HAP-1 (cell line): Measurements from ENCODE around the gene GATA5.

Experiments used
- DNase-seq, 2 experiments: peaks; one replicate each; pipeline ENCODE4 v3.0.0-alpha.2; 2016 to 2020; ENCODE audit warnings: low spot score in 2 of 2
- H3K27me3 ChIP-seq: fragments of 250-450 bp; sonication (Bioruptor Pico); 2 replicates; pipeline ENCODE4 v1.5.1; 2020; ENCODE audit warnings: low read depth, mild to moderate bottlenecking, moderate library complexity
- H3K36me3 ChIP-seq: fragments of 250-450 bp; sonication (Bioruptor Pico); replicated peaks from 2 replicates; pipeline ENCODE4 v1.5.1; 2020; ENCODE audit warnings: mild to moderate bottlenecking
- H3K4me1 ChIP-seq: fragments of 250-450 bp; sonication (Bioruptor Pico); 2 replicates; pipeline ENCODE4 v1.5.1; 2020; ENCODE audit warnings: mild to moderate bottlenecking
- H3K4me3 ChIP-seq: fragments of 250-450 bp; sonication (Bioruptor Pico); 2 replicates; pipeline ENCODE4 v1.5.1; 2020; ENCODE audit warnings: mild to moderate bottlenecking, moderate library complexity
- H3K9me3 ChIP-seq: fragments of 250-450 bp; sonication (Bioruptor Pico); 2 replicates; pipeline ENCODE4 v1.5.1; 2020; ENCODE audit warnings: mild to moderate bottlenecking, moderate library complexity
- in situ Hi-C: fragments of 300-500 bp; cut with MboI; formaldehyde crosslinking; loops from 3 replicates; pipeline ENCODE4 v1.14.3; 2020; ENCODE audit warnings: low sequenced_read_pairs, inconsistent platforms, mixed read lengths

GATA5 gene

DNA sequence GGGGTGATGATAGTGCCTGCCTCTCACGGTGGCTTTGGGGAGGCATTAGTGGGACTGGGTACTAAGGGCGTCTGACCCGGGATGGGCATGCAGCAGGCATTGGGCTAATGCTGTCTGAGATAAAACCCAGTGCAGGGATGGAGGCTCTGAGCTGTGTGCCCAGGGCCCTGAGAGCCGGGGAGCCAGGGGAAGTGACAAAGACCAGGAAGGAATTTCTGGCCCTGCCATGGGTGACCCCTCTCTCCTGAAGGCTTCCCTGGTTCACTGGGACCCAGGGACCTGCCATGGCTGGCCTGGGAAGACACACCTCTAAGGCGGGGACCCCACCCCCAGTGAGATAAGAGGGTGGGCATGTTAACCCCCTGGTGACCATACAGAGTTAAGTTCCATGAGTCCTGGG, 3.9 kb upstream of the GATA5 start:
- no peak for DNase-seq
- in situ Hi-C loops, result no loop called here
- H3K36me3 ChIP-seq, result no peaks in the 10 kb centered on the region
- no peaks in the 10 kb centered on the region for H3K4me1 ChIP-seq
- no peak overlapping the region for H3K4me3 ChIP-seq
- H3K9me3 ChIP-seq, result no peaks in the 10 kb centered on the region
- H3K27me3 ChIP-seq, result peaks cover 58% of the 10 kb centered on the region

DNA sequence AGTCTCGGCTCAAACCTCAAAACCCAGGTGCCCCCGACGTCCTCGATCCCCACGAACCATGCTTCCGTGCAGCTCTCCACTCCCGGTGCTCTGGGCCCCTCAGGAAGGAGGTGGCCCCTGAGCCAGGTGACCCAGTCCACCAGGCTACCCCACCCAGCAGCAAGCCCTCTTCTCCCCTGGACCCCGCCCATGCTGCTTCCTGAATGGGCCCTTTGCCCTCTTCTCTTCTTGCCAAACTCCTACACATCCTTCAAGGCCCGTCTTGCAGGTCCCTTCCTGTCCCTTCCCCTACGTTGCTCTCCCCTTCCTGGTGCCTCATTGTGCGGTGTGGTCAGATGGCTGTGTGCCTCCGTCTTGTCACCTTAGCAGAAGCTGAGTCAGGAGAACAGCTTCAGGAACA, 3.4 kb upstream of the GATA5 start:
- Histone ChIP-seq H3K4me3 (no peak overlapping the region), H3K36me3 (no peaks in the 10 kb centered on the region), H3K9me3 (no peaks in the 10 kb centered on the region), H3K4me1 (no peaks in the 10 kb centered on the region), H3K27me3 (peaks cover 63% of the 10 kb centered on the region)
- DNase-seq, result no peak
- in situ Hi-C loops, result no loop called here

DNA sequence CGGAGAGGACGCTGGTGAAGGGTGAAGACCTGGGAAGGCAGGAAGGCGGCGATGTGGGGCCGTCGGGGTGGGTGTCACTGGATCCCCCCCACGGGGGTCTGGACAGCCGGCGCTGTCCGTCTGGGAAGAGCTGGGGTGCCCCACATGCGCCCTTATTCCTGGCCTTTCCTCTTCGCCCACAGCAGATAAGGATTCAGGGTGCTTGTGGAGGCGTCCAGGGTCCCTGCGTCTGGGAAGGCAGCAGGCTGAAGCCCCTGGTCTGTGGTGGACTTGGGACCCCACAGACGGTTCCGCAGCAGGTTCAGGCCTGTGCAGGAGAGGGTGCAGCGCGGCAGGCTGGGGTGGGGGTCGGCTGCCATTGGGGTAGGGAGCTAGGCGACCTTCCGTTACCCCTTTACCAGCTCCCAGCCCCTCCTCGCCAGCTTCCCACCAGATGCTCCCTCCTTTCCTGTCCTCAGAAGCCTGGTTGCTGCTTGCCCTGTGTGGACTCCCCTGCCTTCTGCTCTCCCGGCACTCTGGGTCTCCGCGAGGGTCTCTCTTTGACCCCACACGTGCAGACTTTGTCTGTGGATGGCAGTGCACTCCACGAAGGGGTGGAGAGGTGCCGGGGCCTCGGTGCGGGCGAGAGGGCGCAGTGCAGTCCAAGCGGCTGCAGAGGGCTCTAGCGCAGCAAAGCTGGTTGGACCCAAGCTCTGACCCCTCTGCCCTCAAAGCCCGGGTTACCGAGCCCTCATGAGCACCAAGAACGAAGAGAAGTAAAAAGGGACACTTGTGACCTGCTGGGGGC, 2.1 kb upstream of the GATA5 start:
- H3K4me3 ChIP-seq, result no peak overlapping the region
- H3K36me3 ChIP-seq, result no peaks in the 10 kb centered on the region
- peaks cover 67% of the 10 kb centered on the region for H3K27me3 ChIP-seq
- no peaks in the 10 kb centered on the region for H3K4me1 ChIP-seq
- no peaks in the 10 kb centered on the region for H3K9me3 ChIP-seq
- DNase-seq, result peak in 1 of 2 experiments; percentile 29
- in situ Hi-C loops, result no loop called here

DNA sequence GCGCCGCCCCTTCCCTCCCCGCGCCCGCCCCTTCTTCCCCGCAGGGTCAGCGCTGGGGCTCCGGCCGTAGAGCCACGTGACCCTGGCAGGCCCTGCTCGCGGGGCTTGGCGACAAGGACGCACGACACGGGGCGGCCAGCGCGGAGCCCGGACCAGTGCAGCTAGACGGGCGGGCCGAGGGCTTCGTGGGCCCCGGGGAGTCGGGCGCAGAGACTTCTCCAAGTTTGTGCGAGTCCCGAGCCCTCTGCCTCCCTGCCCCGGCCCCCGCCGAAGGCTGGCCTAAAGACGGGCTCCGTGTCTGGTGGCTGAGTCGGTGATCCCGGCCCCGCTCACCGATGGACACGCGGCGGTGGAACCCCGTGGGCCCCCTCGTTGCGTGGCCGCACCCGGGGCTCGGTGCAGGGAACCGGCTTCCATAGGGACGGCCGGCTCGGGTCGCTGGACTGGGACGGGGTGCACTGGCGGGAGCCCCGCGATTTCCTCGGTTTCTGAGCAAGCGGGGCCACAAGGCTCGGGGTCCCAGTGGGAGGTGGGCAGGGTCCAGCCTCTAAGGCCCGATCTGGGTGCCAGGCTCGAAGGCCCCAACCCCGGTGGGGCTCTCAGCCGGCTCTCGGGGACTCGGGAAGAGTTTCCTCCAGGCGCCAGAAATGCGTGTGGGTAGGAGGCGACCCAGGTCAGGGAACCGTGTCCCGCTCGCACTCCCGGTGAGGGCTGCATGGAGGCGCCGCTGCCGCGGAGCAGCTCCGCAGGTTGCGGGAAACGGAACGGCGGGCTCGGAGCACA, 452 bp upstream of the GATA5 start:
- Histone ChIP-seq H3K9me3 (no peaks in the 10 kb centered on the region), H3K4me3 (peak overlapping the region; percentile 9), H3K36me3 (no peaks in the 10 kb centered on the region), H3K4me1 (no peaks in the 10 kb centered on the region), H3K27me3 (peaks cover 62% of the 10 kb centered on the region)
- peak in 1 of 2 experiments; percentile 33 for DNase-seq
- in situ Hi-C loops, result no loop called here

DNA sequence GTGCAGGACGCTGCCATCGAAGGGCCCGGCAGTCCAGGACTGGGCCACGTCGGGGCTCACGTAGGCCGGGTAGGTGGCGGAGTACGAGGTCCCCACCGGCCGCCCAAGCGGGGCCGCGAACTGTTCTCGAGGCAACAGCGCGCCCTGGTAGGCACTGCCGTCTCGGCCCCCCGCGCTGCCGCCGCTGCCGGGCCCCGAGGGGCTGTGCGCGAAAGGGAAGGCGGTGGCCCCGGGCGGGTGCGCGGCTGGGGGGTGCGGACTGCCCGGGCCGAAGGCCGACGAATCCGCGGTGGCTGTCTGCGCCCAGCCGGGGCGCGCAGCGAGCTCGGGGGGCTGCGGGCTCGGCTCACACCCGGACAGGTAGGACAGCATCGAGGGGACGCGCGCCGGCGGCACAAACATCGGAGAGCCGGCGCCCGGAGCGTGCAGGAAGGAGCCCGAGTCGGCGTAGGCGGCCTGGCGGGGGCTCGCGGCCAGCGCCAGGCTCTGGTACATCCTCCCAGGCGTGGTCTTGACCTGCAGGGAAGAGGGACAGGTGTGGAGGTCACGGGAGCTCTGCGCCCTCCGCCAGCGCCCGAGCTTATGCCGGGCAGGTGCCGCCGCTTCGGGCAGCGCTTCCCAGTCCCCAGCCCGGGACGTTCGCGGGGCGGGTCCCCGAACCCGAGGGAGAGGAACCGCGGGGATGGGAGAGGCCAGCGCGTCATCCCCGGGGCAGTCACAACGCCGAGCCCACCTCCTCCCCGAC, 596 bp downstream of the GATA5 start:
- no peaks in the 10 kb centered on the region for H3K36me3 ChIP-seq
- H3K27me3 ChIP-seq, result peaks cover 71% of the 10 kb centered on the region
- in situ Hi-C loops, result no loop called here
- no peak for DNase-seq
- peak overlapping the region; percentile 14 for H3K4me3 ChIP-seq
- H3K4me1 ChIP-seq, result no peaks in the 10 kb centered on the region
- H3K9me3 ChIP-seq, result no peaks in the 10 kb centered on the region

DNA sequence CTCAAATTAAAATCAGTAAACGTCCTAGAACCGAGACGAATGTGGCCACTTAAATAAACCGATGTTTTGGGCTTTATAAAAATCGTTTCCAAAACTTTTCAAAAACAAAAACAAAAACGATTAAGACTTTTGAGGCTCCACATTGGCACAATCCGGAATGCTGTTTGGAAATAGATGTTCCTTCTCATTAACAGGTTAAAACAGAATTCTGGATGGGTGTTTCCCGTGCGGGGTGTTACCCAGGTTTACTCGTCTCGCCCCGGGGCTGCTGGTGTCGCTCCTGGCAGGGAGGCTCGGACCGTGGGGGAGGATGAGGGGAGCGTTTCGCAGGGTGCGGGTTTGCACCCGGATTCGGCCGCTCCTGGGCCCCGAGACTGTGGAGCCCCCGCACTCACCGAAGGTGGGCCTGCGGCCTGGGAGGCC, 1.2 kb downstream of the GATA5 start:
- H3K4me1 ChIP-seq, result no peaks in the 10 kb centered on the region
- H3K27me3 ChIP-seq, result peaks cover 75% of the 10 kb centered on the region
- no peak for DNase-seq

DNA sequence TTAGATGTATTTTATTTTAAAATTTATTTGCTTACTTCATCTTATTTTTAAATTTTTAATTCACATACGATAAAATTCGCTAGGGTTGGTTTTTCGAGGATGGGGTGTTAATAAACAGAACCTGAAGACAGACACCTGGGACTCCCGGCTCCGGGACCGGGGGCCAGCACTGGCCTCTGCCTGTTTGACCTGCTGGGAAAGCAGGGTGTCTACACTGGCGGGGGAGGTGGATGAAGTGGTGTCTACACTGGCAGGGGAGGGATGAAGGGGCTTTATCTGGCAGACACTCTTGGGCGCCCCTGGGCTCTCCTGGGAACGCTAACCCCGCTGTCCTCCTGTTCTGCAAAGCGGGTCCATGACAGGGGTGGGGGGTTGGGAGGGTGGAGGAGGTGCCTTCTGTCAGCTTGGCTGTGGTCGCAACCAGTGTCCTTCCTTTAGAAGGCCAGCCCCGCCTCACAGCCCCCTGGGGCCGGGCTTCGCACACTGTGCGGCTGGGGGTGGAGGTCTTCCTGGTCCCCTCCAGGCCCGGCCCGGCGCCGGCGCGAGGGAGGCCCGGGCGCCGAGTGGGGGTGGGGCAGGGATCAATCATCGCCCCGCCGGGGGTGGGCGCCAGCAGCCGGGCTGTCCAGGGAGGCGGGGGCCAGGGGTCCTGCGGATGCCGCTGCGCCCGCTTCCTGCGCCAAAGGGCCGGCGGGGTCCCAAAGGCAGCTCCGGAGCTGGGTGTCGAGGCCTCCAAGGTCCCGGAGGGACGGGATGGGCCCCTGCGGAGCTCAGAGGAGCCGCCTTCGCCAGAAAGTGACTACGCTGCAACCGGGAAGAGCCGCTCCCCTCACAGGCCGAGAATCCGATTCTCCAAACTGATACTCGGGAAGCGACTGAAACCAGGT, 1.8 kb downstream of the GATA5 start:
- in situ Hi-C loops, result no loop called here
- no peak for DNase-seq
- peaks cover 74% of the 10 kb centered on the region for H3K27me3 ChIP-seq
- no peak overlapping the region for H3K4me3 ChIP-seq
- no peaks in the 10 kb centered on the region for H3K36me3 ChIP-seq
- no peaks in the 10 kb centered on the region for H3K4me1 ChIP-seq
- no peaks in the 10 kb centered on the region for H3K9me3 ChIP-seq

More for the DNA sequence above, 1.2 kb downstream of the GATA5 start:
- in situ Hi-C loops, result no loop called here
- Histone ChIP-seq H3K9me3 (no peaks in the 10 kb centered on the region), H3K4me3 (no peak overlapping the region), H3K36me3 (no peaks in the 10 kb centered on the region)

DNA sequence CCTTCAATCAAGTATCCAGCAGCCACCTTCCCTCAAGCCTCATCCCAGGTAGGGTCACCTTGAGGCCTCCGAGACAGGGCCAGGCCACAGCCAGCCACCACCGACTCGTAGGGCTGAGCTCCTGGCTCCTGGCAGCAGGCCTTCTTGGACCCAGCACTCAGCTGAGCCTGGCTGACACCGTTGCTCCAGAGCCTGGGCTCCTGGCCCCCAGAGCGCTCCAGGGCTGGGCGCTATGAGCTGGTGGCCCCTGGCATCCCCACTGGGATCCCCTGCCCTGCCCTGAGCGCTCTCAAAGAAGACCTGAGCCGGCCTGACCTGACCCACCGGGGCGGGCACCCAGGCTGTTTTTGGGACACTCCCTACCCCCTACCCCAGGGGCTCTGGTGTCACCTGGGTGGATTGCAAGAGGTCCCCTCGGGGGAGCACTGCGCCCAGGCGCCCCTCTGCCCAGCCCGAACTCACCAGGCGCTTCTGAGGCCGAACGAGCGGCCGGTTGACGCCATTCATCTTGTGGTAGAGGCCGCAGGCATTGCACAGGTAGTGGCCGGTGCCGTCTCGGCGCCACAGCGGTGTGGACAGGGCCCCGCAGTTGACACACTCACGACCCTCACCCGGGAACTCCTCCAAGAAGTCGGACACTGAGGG, 2.7 kb downstream of the GATA5 start:
- H3K27me3 ChIP-seq, result peaks cover 65% of the 10 kb centered on the region
- in situ Hi-C loops, result no loop called here

DNA sequence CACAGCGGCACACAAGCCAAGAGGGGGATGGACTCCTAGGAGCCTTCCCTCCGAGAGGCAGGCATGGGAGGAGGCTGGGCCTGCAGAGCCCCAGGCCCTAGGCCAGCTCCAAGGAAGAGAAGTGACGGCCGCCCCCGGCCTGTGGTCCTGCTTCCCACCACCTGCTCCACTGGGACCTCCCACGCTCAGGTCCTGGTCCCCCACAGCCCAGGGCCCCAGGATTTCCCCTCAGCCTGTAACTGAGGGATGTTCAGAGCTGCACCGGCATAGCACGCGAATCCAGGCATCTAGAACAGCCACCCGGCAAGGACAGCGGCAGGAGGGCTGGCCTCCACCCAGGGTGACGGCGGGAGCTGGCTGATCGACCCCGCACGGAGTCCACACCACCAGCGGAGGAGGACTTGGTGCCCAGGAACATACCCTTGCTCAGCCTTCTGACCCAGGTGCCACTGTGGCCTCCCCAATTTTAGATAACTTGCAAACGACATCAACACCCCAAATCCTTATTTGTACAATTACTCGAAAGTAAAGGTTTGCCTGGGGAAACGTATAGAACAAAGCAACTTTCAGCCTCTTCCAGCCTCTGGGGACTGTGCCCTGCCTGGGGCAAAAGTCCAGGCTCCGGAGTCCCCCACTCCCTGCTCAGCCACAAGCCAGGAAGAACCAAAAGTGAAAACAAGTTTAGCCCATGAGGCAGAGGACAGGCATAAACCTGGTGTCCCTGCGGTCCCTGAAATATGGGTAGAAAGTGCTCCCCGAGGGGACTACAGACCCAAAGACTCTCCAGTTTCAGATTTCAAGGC, 3.5 kb downstream of the GATA5 start:
- in situ Hi-C loops, result no loop called here
- H3K4me1 ChIP-seq, result no peaks in the 10 kb centered on the region
- no peaks in the 10 kb centered on the region for H3K9me3 ChIP-seq
- no peak for DNase-seq
- H3K36me3 ChIP-seq, result no peaks in the 10 kb centered on the region
- H3K27me3 ChIP-seq, result peaks cover 57% of the 10 kb centered on the region
- H3K4me3 ChIP-seq, result no peak overlapping the region

More for the DNA sequence above, 2.7 kb downstream of the GATA5 start:
- no peaks in the 10 kb centered on the region for H3K9me3 ChIP-seq
- no peak overlapping the region for H3K4me3 ChIP-seq
- no peaks in the 10 kb centered on the region for H3K36me3 ChIP-seq
- no peak for DNase-seq
- no peaks in the 10 kb centered on the region for H3K4me1 ChIP-seq

DNA sequence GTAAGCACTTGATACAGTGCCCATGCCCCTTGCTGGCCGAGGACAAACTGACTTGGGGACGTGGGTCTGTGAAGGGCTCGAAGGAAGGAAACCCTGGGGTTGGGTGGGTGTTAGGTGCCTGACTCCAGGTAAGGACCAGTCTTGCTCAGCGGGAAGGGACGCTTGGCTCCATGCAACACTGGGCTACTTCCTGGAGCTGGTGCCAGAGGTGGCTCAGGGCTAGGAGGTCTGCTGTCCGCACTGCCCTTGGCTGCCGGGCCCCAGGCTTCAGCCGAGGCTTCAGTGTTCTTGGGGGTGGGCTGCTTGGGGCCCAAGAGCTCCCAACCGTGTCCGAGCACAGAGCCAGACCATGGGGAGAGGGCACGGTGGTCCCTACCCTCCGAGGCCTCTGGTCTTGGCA, 5.3 kb downstream of the GATA5 start:
- no peak for DNase-seq
- Histone ChIP-seq H3K27me3 (peaks cover 53% of the 10 kb centered on the region), H3K4me3 (no peak overlapping the region), H3K4me1 (no peaks in the 10 kb centered on the region), H3K36me3 (no peaks in the 10 kb centered on the region), H3K9me3 (no peaks in the 10 kb centered on the region)
- in situ Hi-C loops, result no loop called here

DNA sequence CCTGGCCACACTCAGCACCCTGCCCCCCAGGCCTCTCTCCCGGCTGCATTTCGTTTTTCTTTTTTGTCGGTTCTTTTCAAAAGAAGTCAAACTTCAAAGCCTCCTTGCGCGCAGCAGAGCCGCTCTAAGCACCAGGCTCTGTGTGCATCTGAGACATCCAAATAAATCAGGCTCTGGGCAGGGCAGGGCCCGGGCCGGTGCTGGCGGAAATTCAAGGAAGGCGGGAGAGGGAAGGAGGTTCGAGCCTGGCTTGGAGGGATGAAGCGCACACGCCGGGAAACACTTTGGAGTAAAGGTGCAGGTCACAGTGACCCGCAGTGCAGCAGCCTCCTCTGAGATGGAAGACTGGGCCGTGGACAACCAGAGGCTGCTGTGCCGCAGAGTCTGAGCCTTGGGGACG, 5.8 kb downstream of the GATA5 start:
- H3K27me3 ChIP-seq, result peaks cover 48% of the 10 kb centered on the region
- in situ Hi-C loops, result no loop called here
- no peak overlapping the region for H3K4me3 ChIP-seq
- H3K36me3 ChIP-seq, result no peaks in the 10 kb centered on the region
- no peaks in the 10 kb centered on the region for H3K9me3 ChIP-seq
- H3K4me1 ChIP-seq, result no peaks in the 10 kb centered on the region
- no peak for DNase-seq

DNA sequence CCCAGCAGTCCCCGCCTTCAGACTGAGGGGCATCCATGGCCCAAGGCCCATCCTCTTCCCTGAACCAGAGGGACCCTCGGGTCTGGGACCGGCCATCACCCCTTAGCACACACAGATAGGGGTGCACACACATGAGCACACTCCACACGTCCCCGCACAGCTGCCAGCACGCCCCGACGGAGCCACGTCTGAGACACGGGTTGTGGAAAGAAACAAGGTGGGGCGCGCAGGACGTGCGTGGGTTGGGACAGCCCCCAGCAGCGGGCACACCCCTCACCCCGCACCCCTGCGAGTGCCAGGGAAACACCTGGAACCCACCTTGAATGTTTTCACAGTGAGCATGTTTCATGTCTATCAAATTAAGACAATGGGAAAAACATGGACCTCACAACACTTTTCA, 6.4 kb downstream of the GATA5 start:
- H3K4me1 ChIP-seq, result no peaks in the 10 kb centered on the region
- no peaks in the 10 kb centered on the region for H3K9me3 ChIP-seq
- peaks cover 42% of the 10 kb centered on the region for H3K27me3 ChIP-seq
- H3K4me3 ChIP-seq, result no peak overlapping the region
- no peak for DNase-seq
- in situ Hi-C loops, result no loop called here
- H3K36me3 ChIP-seq, result no peaks in the 10 kb centered on the region
